Measurements from ENCODE around the gene BID. TPM values are rescaled to one million over a fixed set of nuclear protein-coding genes. Genes with fewer than 3 reads are reported as not detected.

The BID gene
- total RNA-seq, 4 donors from 2014 or later, result 16.5 to 35.1 (median 27.5) TPM

DNA sequence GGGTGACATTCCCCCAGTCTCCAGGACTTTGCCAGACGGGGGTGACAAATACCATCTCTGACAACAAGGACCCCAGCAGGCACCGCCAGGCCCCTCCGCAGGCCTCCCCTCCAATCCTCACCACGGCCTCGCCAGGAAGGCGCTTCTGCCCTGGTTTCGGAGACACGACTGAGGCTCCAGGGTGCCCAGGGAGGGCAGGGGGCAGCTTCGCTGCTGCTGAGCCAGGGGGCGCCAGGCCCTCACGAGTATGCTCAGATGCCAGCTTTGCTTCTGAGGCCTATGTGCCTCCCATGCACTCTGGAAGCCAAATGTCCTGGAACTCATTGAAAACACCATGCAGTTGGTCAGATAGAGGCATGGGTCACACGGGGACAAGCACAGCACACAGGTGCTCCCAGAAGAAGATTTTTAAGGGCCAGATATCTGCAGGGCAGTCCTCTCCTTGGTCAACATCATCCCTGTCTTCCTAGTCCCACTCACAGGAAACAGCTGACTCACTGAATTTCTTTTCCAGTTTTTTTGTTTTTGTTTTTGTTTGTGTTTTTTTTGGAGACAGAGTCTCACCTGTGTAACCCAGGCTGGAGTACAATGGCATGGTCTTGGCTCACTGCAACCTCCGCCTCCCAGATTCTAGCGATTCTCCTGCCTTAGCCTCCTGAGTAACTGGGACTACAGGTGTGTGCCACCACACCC, 19.9 kb downstream of the BID start:
- Histone ChIP-seq H3K36me3 (no peaks in the 10 kb centered on the region), H3K9me3 (no peaks in the 10 kb centered on the region), H3K27ac (no peak overlapping the region), H3K4me1 (no peaks in the 10 kb centered on the region), H3K4me3 (no peak overlapping the region), H3K27me3 (no peaks in the 10 kb centered on the region)
- no peak for DNase-seq
- TF ChIP-seq, protein P1, sequence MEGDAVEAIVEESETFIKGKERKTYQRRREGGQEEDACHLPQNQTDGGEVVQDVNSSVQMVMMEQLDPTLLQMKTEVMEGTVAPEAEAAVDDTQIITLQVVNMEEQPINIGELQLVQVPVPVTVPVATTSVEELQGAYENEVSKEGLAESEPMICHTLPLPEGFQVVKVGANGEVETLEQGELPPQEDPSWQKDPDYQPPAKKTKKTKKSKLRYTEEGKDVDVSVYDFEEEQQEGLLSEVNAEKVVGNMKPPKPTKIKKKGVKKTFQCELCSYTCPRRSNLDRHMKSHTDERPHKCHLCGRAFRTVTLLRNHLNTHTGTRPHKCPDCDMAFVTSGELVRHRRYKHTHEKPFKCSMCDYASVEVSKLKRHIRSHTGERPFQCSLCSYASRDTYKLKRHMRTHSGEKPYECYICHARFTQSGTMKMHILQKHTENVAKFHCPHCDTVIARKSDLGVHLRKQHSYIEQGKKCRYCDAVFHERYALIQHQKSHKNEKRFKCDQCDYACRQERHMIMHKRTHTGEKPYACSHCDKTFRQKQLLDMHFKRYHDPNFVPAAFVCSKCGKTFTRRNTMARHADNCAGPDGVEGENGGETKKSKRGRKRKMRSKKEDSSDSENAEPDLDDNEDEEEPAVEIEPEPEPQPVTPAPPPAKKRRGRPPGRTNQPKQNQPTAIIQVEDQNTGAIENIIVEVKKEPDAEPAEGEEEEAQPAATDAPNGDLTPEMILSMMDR (IDR thresholded peaks at IDR 0.05), result peak in 4 of 6 experiments; percentile 10 to 29 (median 16)
- TF ChIP-seq POLR2A (IDR thresholded peaks at IDR 0.05), result no peak

- Histone ChIP-seq H3K4me1 (no peaks in the 10 kb centered on the region), H3K27me3 (no peaks in the 10 kb centered on the region)
- TF ChIP-seq POLR2A (IDR thresholded peaks at IDR 0.05), result no peak
- TF ChIP-seq, protein P1 (IDR thresholded peaks at IDR 0.05), result no peak
Observed at GRCh38 chr22:17753401-17753989, 20.8 kb downstream of the BID start.

GRCh38 chr22:17751596-17751995, 22.7 kb downstream of the BID start:
- Histone ChIP-seq H3K9me3 (no peaks in the 10 kb centered on the region), H3K4me1 (no peaks in the 10 kb centered on the region), H3K27ac (no peak overlapping the region), H3K4me3 (no peak overlapping the region), H3K36me3 (no peaks in the 10 kb centered on the region), H3K27me3 (no peaks in the 10 kb centered on the region)
- no peak for TF ChIP-seq POLR2A (IDR thresholded peaks at IDR 0.05)
- TF ChIP-seq, protein P1 (IDR thresholded peaks at IDR 0.05), result no peak
- no peak for DNase-seq

More at GRCh38 chr22:17753401-17753989, 20.8 kb downstream of the BID start:
- Histone ChIP-seq H3K4me3 (no peak overlapping the region), H3K27ac (no peak overlapping the region), H3K36me3 (no peaks in the 10 kb centered on the region), H3K9me3 (no peaks in the 10 kb centered on the region)
- DNase-seq, result no peak

DNA sequence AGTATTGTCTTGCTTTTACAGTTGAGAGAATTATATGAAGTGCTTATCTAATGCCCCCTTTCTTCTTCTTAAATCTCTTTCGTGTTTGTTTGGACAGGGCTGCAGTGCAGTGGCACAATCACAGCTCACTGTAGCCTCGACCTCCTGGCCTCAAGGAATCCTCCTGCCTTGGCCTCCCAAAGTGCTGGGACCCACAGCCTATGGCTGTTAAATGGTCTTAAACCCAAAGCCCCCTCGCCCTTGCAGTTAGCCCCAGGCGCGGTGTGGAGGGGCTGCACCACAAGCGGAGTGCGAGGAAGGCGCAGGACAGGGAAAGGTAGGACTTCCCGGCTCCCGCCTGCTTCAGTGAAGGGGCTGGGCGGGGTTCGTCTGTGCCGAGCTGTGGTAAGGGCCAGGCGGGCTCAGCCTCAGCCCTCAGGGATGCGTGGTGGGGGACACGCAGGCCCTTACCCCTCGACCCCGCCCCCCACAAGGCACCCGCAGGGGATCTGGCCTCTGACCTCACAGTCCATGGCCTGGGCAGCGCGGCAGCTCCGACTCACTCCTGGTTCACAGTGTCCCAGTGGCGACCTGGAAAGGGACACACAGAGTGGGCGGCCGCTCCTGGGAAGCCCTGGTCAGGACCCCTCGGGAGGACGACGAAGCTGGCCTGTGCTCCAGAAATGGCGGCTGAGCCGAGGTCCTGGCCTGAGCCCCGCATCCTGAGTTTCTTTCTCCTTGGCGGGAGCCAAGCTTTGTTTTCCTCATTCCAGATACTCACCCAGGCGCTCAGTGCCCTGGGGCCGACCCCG, 24.5 kb downstream of the BID start:
- H3K27ac ChIP-seq, result no peak overlapping the region
- H3K36me3 ChIP-seq, result no peaks in the 10 kb centered on the region
- no peaks in the 10 kb centered on the region for H3K9me3 ChIP-seq
- H3K4me3 ChIP-seq, result no peak overlapping the region
- H3K4me1 ChIP-seq, result no peaks in the 10 kb centered on the region
- no peak for DNase-seq
- no peak for TF ChIP-seq POLR2A (IDR thresholded peaks at IDR 0.05)
- TF ChIP-seq, protein P1 (IDR thresholded peaks at IDR 0.05), result no peak
- no peaks in the 10 kb centered on the region for H3K27me3 ChIP-seq

- DNase-seq, result no peak
- TF ChIP-seq, protein P1 (IDR thresholded peaks at IDR 0.05), result no peak
- TF ChIP-seq POLR2A (IDR thresholded peaks at IDR 0.05), result no peak
- Histone ChIP-seq H3K27me3 (no peaks in the 10 kb centered on the region), H3K36me3 (no peaks in the 10 kb centered on the region), H3K9me3 (no peaks in the 10 kb centered on the region), H3K4me1 (no peaks in the 10 kb centered on the region), H3K27ac (no peak overlapping the region), H3K4me3 (no peak overlapping the region)
Observed at GRCh38 chr22:17748555-17749353, 25.5 kb downstream of the BID start.

Data from Peyer's patch (tissue), 4 donors.